Measurements from ENCODE around the gene S100A3. TPM values are rescaled to one million over a fixed set of nuclear protein-coding genes. Genes with fewer than 3 reads are reported as not detected.
A peak's percentile ranks its signal among the peaks of the same experiment; 100 is the strongest.

The S100A3 gene
- total RNA-seq, 1 experiment from 2014 or later: 90.0 TPM

- intact Hi-C loops (cut with micrococcal nuclease): loop anchor here (1.0 kb wide), 1 partner anchor 477 kb away; the partner anchor contains the start of gene RAB13
- no peaks in the 10 kb centered on the region for H3K9me3 Mint-ChIP-seq (ENCODE audit: unreplicated experiment)
- TF ChIP-seq CTCF (IDR thresholded peaks at IDR 0.05; ENCODE audit: unreplicated experiment): no peak
- H3K4me1 Mint-ChIP-seq (ENCODE audit: insufficient read depth, unreplicated experiment): peaks cover 54% of the 10 kb centered on the region
- no peaks in the 10 kb centered on the region for H3K36me3 Mint-ChIP-seq (ENCODE audit: insufficient read depth, unreplicated experiment)
- POLR2A ChIA-PET: interaction anchor here (0.6 to 22.5 kb wide), 9 partner anchors 24 to 267 kb away, joined by 3 to 780 read pairs (median 4); partner anchors contain the start of genes S100A12, S100A2, S100A5 and S100A6
- no peak for DNase-seq (ENCODE audit: unreplicated experiment)
- CTCF ChIA-PET: interaction anchor here (0.6 to 31.7 kb wide), 29 partner anchors 12 to 863 kb away, joined by 3 to 1438 read pairs (median 5); partner anchors contain the start of genes CHTOP, PGLYRP4, S100A14 and S100A16
- H3K27ac Mint-ChIP-seq (ENCODE audit: low read depth, unreplicated experiment): no peak overlapping the region
- no peaks in the 10 kb centered on the region for H3K27me3 Mint-ChIP-seq (ENCODE audit: insufficient read depth, unreplicated experiment)
- no peak overlapping the region for H3K4me3 Mint-ChIP-seq (ENCODE audit: unreplicated experiment)
- BruUV-seq (replicated peaks): no TSS peak
Observed at GRCh38 chr1:153509036-153509435, 40.0 kb downstream of the S100A3 start.

GRCh38 chr1:153507926-153508583 is 41.0 kb downstream of the S100A3 start:
- no peaks in the 10 kb centered on the region for H3K27me3 Mint-ChIP-seq (ENCODE audit: insufficient read depth, unreplicated experiment)
- ChIA-PET POLR2A (interaction anchor here (0.6 to 22.5 kb wide), 10 partner anchors 12 to 482 kb away, joined by 3 to 780 read pairs (median 4); partner anchors contain the start of genes CHTOP, RPS27, S100A2 and S100A5), CTCF (interaction anchor here (0.6 to 31.7 kb wide), 15 partner anchors 13 to 240 kb away, joined by 3 to 1438 read pairs (median 5); partner anchors contain the start of genes PGLYRP4, S100A12, S100A14 and S100A16)
- H3K4me1 Mint-ChIP-seq (ENCODE audit: insufficient read depth, unreplicated experiment): peaks cover 54% of the 10 kb centered on the region
- DNase-seq (ENCODE audit: unreplicated experiment): no peak
- no TSS peak for BruUV-seq (replicated peaks)
- TF ChIP-seq CTCF (IDR thresholded peaks at IDR 0.05; ENCODE audit: unreplicated experiment): no peak
- H3K27ac Mint-ChIP-seq (ENCODE audit: low read depth, unreplicated experiment): no peak overlapping the region
- no peaks in the 10 kb centered on the region for H3K9me3 Mint-ChIP-seq (ENCODE audit: unreplicated experiment)
- no peak overlapping the region for H3K4me3 Mint-ChIP-seq (ENCODE audit: unreplicated experiment)
- H3K36me3 Mint-ChIP-seq (ENCODE audit: insufficient read depth, unreplicated experiment): no peaks in the 10 kb centered on the region
- intact Hi-C loops (cut with micrococcal nuclease): no loop called here

- peak; percentile 90 for DNase-seq (ENCODE audit: unreplicated experiment)
- H3K27me3 Mint-ChIP-seq (ENCODE audit: insufficient read depth, unreplicated experiment): no peaks in the 10 kb centered on the region
- H3K27ac Mint-ChIP-seq (ENCODE audit: low read depth, unreplicated experiment): peak overlapping the region; percentile 4
- intact Hi-C loops (cut with micrococcal nuclease): no loop called here
- no peak for TF ChIP-seq CTCF (IDR thresholded peaks at IDR 0.05; ENCODE audit: unreplicated experiment)
- H3K4me3 Mint-ChIP-seq (ENCODE audit: unreplicated experiment): no peak overlapping the region
- peaks cover 43% of the 10 kb centered on the region for H3K4me1 Mint-ChIP-seq (ENCODE audit: insufficient read depth, unreplicated experiment)
- H3K9me3 Mint-ChIP-seq (ENCODE audit: unreplicated experiment): no peaks in the 10 kb centered on the region
- BruUV-seq (replicated peaks): no TSS peak
- CTCF ChIA-PET: interaction anchor here (0.6 to 31.7 kb wide), 15 partner anchors 9 to 241 kb away, joined by 3 to 1438 read pairs (median 5); partner anchors contain the start of genes NPR1, PGLYRP4, S100A14 and S100A16
- no peaks in the 10 kb centered on the region for H3K36me3 Mint-ChIP-seq (ENCODE audit: insufficient read depth, unreplicated experiment)
- POLR2A ChIA-PET: interaction anchor here (0.6 to 22.5 kb wide), 15 partner anchors 9 to 1878 kb away, joined by 3 to 780 read pairs (median 3); partner anchors contain the start of genes ILF2, S100A14, S100A16 and S100A2
Observed at GRCh38 chr1:153506831-153507413, 42.1 kb downstream of the S100A3 start.

- Mint-ChIP-seq H3K4me3 (ENCODE audit: unreplicated experiment) (no peak overlapping the region), H3K27me3 (ENCODE audit: insufficient read depth, unreplicated experiment) (no peaks in the 10 kb centered on the region), H3K9me3 (ENCODE audit: unreplicated experiment) (no peaks in the 10 kb centered on the region), H3K4me1 (ENCODE audit: insufficient read depth, unreplicated experiment) (peaks cover 40% of the 10 kb centered on the region), H3K27ac (ENCODE audit: low read depth, unreplicated experiment) (peak overlapping the region; percentile 4), H3K36me3 (ENCODE audit: insufficient read depth, unreplicated experiment) (no peaks in the 10 kb centered on the region)
- TF ChIP-seq CTCF (IDR thresholded peaks at IDR 0.05; ENCODE audit: unreplicated experiment): no peak
- ChIA-PET CTCF (interaction anchor here (0.6 to 31.7 kb wide), 12 partner anchors 9 to 295 kb away, joined by 3 to 1438 read pairs (median 4); partner anchors contain the start of genes NPR1, PGLYRP4, S100A14 and S100A16), POLR2A (interaction anchor here (0.6 to 22.5 kb wide), 13 partner anchors 9 to 172 kb away, joined by 3 to 780 read pairs (median 4); partner anchors contain the start of genes ILF2, S100A14, S100A16 and S100A2)
- DNase-seq (ENCODE audit: unreplicated experiment): no peak
- intact Hi-C loops (cut with micrococcal nuclease): no loop called here
- no TSS peak for BruUV-seq (replicated peaks)
Observed at GRCh38 chr1:153506386-153506785, 42.7 kb downstream of the S100A3 start.

Data from MCF 10A (cell line).